OCI-LY3 (cell line): ENCODE results near the gene FDXACB1.
"Not testable (repeated sequence)": the region's sequence is repeated elsewhere in the genome, so short reads cannot be mapped to it uniquely, and the experiment has no call there.

ENCODE experiments used
- H2AFZ ChIP-seq: fragments of 200-600, 300-600 bp; shearing (Covaris generic); 2 replicates; pipeline ENCODE4 v1.6.0; 2014; ENCODE audit warnings: antibody characterized with exemption, low read depth, low read length
- H3K27ac ChIP-seq: fragments of 200-600, 300-600 bp; sonication (generic); 2 replicates; pipeline ENCODE4 v1.5.1; 2014; ENCODE audit warnings: mild to moderate bottlenecking, low read length, moderate library complexity, mixed read lengths
- H3K27me3 ChIP-seq: fragments of 200-600, 300-600 bp; sonication (generic); 2 replicates; pipeline ENCODE4 v1.6.1; 2014; ENCODE audit warnings: low read depth, low read length, mixed read lengths
- H3K36me3 ChIP-seq: fragments of 200-600, 300-600 bp; sonication (generic); replicated peaks from 2 replicates; pipeline ENCODE3; 2014; ENCODE audit warnings: low read depth, low read length, mixed read lengths
- H3K4me1 ChIP-seq: fragments of 300-600, 200-600 bp; sonication (generic); 2 replicates; pipeline ENCODE4 v1.6.1; 2014; ENCODE audit warnings: low read length, mixed read lengths
- H3K4me2 ChIP-seq: fragments of 200-600, 300-600 bp; sonication (generic); 2 replicates; pipeline ENCODE4 v1.6.1; 2014; ENCODE audit warnings: low read length, mixed read lengths
- H3K4me3 ChIP-seq: fragments of 300-600, 200-600 bp; sonication (generic); 2 replicates; pipeline ENCODE4 v1.5.1; 2014; ENCODE audit warnings: antibody characterized with exemption, mild to moderate bottlenecking, low read length, moderate library complexity
- H3K79me2 ChIP-seq: fragments of 300-600, 200-600 bp; shearing (Covaris generic); 2 replicates; pipeline ENCODE4 v1.6.1; 2014; ENCODE audit warnings: mild to moderate bottlenecking, low read length, mixed read lengths
- H3K9ac ChIP-seq: fragments of 300-600, 200-600 bp; shearing (Covaris generic); 2 replicates; pipeline ENCODE4 v1.6.0; 2014; ENCODE audit warnings: mild to moderate bottlenecking, low read length, moderate library complexity
- H3K9me3 ChIP-seq: fragments of 200-600, 300-600 bp; shearing (Covaris generic); 2 replicates; pipeline ENCODE4 v1.6.1; 2014; ENCODE audit warnings: low read length, mixed read lengths; ENCODE audit not compliant: insufficient read depth
- H4K20me1 ChIP-seq: fragments of 200-600, 300-600 bp; sonication (generic); 2 replicates; pipeline ENCODE4 v1.6.1; 2016; ENCODE audit warnings: low read length, mixed read lengths; ENCODE audit not compliant: insufficient read depth
- EZH2phosphoT487 ChIP-seq: fragments of 200-600 bp; shearing (Covaris generic); IDR thresholded peaks from 2 replicates; pipeline ENCODE4 v1.6.1; 2018; ENCODE audit warnings: antibody characterized with exemption, mixed run types, low read depth
- TF ChIP-seq, protein P1 (sequence below): fragments of 200-600, 300-600 bp; sonication (generic); IDR thresholded peaks from 2 replicates; pipeline ENCODE4 v1.5.1; 2014; ENCODE audit warnings: antibody characterized with exemption, low read length, low read depth

Gene FDXACB1

DNA sequence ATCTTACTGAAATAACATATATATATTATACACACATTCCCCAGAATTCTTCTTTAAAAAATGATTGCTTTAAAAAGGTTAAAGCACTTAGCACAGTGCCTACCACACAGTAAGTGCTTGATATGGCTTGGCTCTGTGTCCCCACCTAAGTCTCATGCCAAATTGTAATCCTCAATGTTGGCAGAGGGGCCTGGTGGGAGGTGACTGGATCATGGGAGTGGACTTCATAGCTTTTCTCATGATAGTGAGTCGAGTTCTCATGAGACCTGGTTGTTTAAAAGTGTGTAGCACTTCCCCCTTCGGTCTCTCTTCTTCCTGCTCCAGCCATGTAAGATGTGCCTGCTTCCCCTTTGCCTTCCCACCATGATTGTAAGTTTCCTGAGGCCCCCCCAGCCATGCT lies 26.4 kb upstream of the FDXACB1 start:
- Histone ChIP-seq H3K27me3 (peaks cover 6% of the 10 kb centered on the region), H2AFZ (no peak overlapping the region), H3K9ac (no peak overlapping the region), H3K4me1 (no peaks in the 10 kb centered on the region), H3K27ac (no peak overlapping the region), H4K20me1 (no peaks in the 10 kb centered on the region), H3K4me2 (no peak overlapping the region), H3K79me2 (no peaks in the 10 kb centered on the region), H3K4me3 (no peak overlapping the region), H3K9me3 (no peaks in the 10 kb centered on the region), H3K36me3 (no peaks in the 10 kb centered on the region)
- TF ChIP-seq EZH2phosphoT487: no peak
- TF ChIP-seq, protein P1, sequence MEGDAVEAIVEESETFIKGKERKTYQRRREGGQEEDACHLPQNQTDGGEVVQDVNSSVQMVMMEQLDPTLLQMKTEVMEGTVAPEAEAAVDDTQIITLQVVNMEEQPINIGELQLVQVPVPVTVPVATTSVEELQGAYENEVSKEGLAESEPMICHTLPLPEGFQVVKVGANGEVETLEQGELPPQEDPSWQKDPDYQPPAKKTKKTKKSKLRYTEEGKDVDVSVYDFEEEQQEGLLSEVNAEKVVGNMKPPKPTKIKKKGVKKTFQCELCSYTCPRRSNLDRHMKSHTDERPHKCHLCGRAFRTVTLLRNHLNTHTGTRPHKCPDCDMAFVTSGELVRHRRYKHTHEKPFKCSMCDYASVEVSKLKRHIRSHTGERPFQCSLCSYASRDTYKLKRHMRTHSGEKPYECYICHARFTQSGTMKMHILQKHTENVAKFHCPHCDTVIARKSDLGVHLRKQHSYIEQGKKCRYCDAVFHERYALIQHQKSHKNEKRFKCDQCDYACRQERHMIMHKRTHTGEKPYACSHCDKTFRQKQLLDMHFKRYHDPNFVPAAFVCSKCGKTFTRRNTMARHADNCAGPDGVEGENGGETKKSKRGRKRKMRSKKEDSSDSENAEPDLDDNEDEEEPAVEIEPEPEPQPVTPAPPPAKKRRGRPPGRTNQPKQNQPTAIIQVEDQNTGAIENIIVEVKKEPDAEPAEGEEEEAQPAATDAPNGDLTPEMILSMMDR: no peak

DNA sequence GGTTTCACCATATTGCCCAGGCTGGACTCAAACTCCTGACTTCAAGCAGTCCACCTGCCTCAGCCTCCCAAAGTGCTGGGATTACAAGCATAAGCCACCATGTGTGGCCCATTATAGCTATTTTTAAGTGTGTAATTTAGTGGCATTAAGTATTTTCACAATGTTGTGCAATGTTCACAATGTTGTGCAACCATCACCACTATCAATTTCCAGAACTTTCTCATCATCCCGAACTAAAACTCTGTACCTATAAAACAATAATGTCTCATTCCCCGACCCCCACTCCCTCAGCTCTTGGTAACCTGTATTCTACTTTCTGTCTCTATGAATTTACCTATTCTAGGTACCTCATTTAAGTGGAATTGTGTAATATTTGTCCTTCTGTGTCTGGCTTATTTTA lies 7.9 kb upstream of the FDXACB1 start:
- Histone ChIP-seq H3K4me1 (no peaks in the 10 kb centered on the region), H3K27me3 (no peaks in the 10 kb centered on the region), H3K4me2 (no peak overlapping the region), H3K9me3 (no peaks in the 10 kb centered on the region), H2AFZ (no peak overlapping the region), H3K79me2 (no peaks in the 10 kb centered on the region), H3K4me3 (no peak overlapping the region), H3K36me3 (no peaks in the 10 kb centered on the region), H3K27ac (no peak overlapping the region), H3K9ac (no peak overlapping the region), H4K20me1 (no peaks in the 10 kb centered on the region)
- TF ChIP-seq EZH2phosphoT487: no peak

DNA sequence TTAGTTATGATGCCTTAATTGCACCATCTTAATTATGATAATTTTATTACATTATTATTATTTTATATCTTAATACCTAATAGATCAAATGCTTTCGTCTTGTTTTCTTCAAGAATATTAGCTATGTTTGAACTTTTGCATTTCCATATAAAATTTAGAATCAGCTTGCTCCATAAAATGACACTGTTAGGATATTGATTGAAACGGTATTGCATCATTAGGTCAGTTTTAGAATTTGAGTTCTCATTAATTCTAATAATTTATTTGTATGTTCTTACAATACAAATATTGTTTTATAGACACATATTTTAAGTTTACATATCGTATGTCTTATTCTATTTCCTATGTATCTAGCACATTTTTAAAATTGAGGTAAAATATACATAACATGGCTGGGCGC lies 7.1 kb upstream of the FDXACB1 start:
- no peak for TF ChIP-seq EZH2phosphoT487
- TF ChIP-seq, protein P1: no peak
- no peaks in the 10 kb centered on the region for H3K79me2 ChIP-seq
- H4K20me1 ChIP-seq: no peaks in the 10 kb centered on the region
- no peak overlapping the region for H3K4me2 ChIP-seq
- no peak overlapping the region for H2AFZ ChIP-seq
- no peak overlapping the region for H3K9ac ChIP-seq
- no peak overlapping the region for H3K27ac ChIP-seq
- H3K9me3 ChIP-seq: no peaks in the 10 kb centered on the region
- H3K27me3 ChIP-seq: no peaks in the 10 kb centered on the region
- no peaks in the 10 kb centered on the region for H3K36me3 ChIP-seq
- no peak overlapping the region for H3K4me3 ChIP-seq
- no peaks in the 10 kb centered on the region for H3K4me1 ChIP-seq

DNA sequence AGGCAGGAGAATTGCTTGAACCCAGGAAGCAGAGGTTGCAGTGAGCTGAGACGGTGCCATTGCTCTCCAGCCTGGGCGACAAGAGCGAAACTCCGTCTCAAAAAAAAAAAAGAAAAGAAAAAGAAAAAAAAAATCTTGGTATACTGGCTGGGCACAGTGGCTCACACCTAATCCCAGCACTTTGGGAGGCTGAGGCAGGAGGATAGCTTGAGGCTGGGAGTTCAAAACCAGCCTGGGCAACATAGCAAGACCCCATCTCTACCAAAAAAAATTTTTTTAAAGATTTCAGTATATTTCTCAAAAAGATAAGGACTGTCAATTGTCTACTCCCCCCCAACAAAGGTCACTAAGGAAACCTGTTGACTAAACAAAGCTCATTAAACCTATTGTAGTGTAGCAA lies 6.1 kb upstream of the FDXACB1 start:
- H3K9me3 ChIP-seq, H2AFZ ChIP-seq, H3K4me1 ChIP-seq, H3K9ac ChIP-seq, H3K36me3 ChIP-seq, H3K79me2 ChIP-seq, H3K27ac ChIP-seq, H3K4me2 ChIP-seq, H4K20me1 ChIP-seq, H3K27me3 ChIP-seq, H3K4me3 ChIP-seq: not testable (repeated sequence)

DNA sequence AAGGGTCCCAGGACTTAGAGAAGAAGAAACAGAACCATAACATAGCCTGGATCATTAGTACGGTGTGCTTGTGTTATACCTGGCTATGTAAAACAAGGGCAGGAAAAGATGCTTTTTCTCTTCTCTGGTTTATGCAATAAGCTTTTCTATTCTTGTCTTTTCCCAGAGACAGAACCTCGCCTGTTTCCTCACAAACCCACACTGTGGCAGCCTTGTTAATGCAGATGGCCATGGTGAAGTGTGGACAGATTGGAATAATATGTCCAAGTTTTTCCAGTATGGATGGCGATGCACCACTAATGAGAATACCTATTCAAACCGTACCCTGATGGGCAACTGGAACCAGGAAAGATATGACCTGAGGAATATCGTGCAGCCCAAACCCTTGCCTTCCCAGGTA lies 3.2 kb upstream of the FDXACB1 start:
- no peak for TF ChIP-seq EZH2phosphoT487
- TF ChIP-seq, protein P1: no peak
- Histone ChIP-seq H3K27ac (no peak overlapping the region), H3K79me2 (peaks cover 13% of the 10 kb centered on the region), H3K9ac (no peak overlapping the region), H3K9me3 (no peaks in the 10 kb centered on the region), H2AFZ (no peak overlapping the region), H3K36me3 (no peaks in the 10 kb centered on the region), H4K20me1 (no peaks in the 10 kb centered on the region), H3K4me3 (no peak overlapping the region), H3K4me1 (peaks cover 6% of the 10 kb centered on the region), H3K27me3 (no peaks in the 10 kb centered on the region), H3K4me2 (no peak overlapping the region)
